ENCODE measurements around the gene FAM47E. TPM values are rescaled to one million over a fixed set of nuclear protein-coding genes. Genes with fewer than 3 reads are reported as not detected.

Gene FAM47E
- total RNA-seq = 1 to 10 TPM; 1.7 to 4.6 (median 3.2) TPM
- polyA plus RNA-seq = 1 to 10 TPM; 1.2 to 2.6 (median 1.5) TPM
- long read RNA-seq, donor 1, partial matches to known transcripts = 0 of 2 reads
- long read RNA-seq, donor 1, other reads (novel, unspliced or antisense) = 1 of 2 reads
- long read RNA-seq, donor 2, partial matches to known transcripts = 3 of 16 reads
- long read RNA-seq, donor 2, other reads (novel, unspliced or antisense) = 13 of 16 reads

GRCh38 chr4:76251441-76252270, at the start of gene FAM47E:
FAM47E (plus strand) TSS chr4:76251721; CDS start chr4:76251747, 26 bp downstream.
- DNase-seq = peak; percentile 82 to 93
- peak; percentile 49 for TF ChIP-seq CTCF (IDR thresholded peaks at IDR 0.05)
- Histone ChIP-seq H3K36me3 (ENCODE audit: insufficient read depth in 1 of 2, low read depth in 1 of 2) (no peaks in the 10 kb centered on the region), H3K4me3 (peak within 1 kb of the TSS; percentile 79), H3K27me3 (ENCODE audit: insufficient read depth in 3 of 3, low read length in 2 of 3) (no peaks in the 10 kb centered on the region), H3K9me3 (no peaks in the 10 kb centered on the region), H3K4me1 (peaks cover 10% of the 10 kb centered on the region), H3K27ac (peak within 1 kb of the TSS; percentile 78)
- intact Hi-C loops (cut with DNase I) = loop anchor here (2.0 to 10.0 kb wide), 3 partner anchors 51 to 253 kb away; no protein-coding TSS in a partner anchor
- whole genome bisulfite sequencing, 3 donors = 4% methylated on average over 49 to 68 of the region's 68 CpGs
- ATAC-seq = peak; percentile 98 to 99 (median 98)

- Histone ChIP-seq H3K27me3 (ENCODE audit: insufficient read depth in 3 of 3, low read length in 2 of 3) (no peaks in the 10 kb centered on the region), H3K4me1 (peaks cover 94% of the 10 kb centered on the region), H3K4me3 (peak overlapping the region; percentile 31), H3K36me3 (ENCODE audit: insufficient read depth in 1 of 2, low read depth in 1 of 2) (no peaks in the 10 kb centered on the region), H3K27ac (peak overlapping the region; percentile 97), H3K9me3 (no peaks in the 10 kb centered on the region)
- intact Hi-C loops (cut with DNase I) = no loop called here
- no peak for TF ChIP-seq CTCF (IDR thresholded peaks at IDR 0.05)
- DNase-seq (peak; percentile 42 to 75), ATAC-seq (peak; percentile 67 to 72 (median 69))
- WGBS, 3 donors = 21 to 29% (median 26%) methylated on average over 4 of the region's 4 CpGs
Measured at GRCh38 chr4:76203541-76203940, 48.0 kb upstream of the FAM47E start.

- no peak for DNase-seq
- intact Hi-C loops (cut with DNase I) = loop anchor here in 1 of 2 donors (5.0 kb wide), 1 partner anchor 37 kb away; no protein-coding TSS in a partner anchor
- Histone ChIP-seq H3K36me3 (ENCODE audit: insufficient read depth in 1 of 2, low read depth in 1 of 2) (no peaks in the 10 kb centered on the region), H3K4me1 (peaks cover 95% of the 10 kb centered on the region), H3K4me3 (peak overlapping the region; percentile 31), H3K27ac (peak overlapping the region; percentile 97), H3K27me3 (ENCODE audit: insufficient read depth in 3 of 3, low read length in 2 of 3) (no peaks in the 10 kb centered on the region), H3K9me3 (no peaks in the 10 kb centered on the region)
- TF ChIP-seq CTCF (IDR thresholded peaks at IDR 0.05) = no peak
- whole genome bisulfite sequencing, 3 donors = 87 to 95% (median 95%) methylated on average over 1 of the region's 1 CpG
- no peak for ATAC-seq
Measured at GRCh38 chr4:76204936-76205335, 46.6 kb upstream of the FAM47E start.

GRCh38 chr4:76205476-76205875, 46.0 kb upstream of the FAM47E start:
- Histone ChIP-seq H3K4me1 (peaks cover 95% of the 10 kb centered on the region), H3K4me3 (peak overlapping the region; percentile 95), H3K27me3 (ENCODE audit: insufficient read depth in 3 of 3, low read length in 2 of 3) (no peaks in the 10 kb centered on the region), H3K9me3 (no peaks in the 10 kb centered on the region), H3K36me3 (ENCODE audit: insufficient read depth in 1 of 2, low read depth in 1 of 2) (no peaks in the 10 kb centered on the region), H3K27ac (peak overlapping the region; percentile 97)
- no peak for ATAC-seq
- intact Hi-C loops (cut with DNase I) = loop anchor here in 1 of 2 donors (5.0 kb wide), 1 partner anchor 37 kb away; no protein-coding TSS in a partner anchor
- DNase-seq = no peak
- TF ChIP-seq CTCF (IDR thresholded peaks at IDR 0.05) = no peak
